ENCODE data around the gene PLXDC2.

The PLXDC2 gene

DNA sequence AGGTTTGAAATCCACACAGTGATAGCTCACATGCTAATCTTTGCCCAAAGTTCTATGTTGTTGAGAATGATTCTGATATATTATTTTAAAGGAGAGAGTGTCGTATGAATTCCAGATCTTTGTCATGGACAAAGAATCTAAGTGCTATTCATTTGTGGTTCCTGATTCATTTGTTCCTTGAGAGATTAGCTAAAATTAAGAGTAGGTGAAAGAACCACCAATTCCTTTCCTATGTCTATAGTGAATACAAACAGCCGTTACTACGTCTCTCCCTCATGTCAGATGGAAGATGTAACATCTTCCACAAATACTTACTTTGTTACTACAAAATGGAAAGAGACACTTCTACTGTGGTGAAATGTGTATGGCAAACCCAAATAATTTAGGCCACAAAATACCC lies 3.3 kb upstream of the PLXDC2 start:
- Histone ChIP-seq H3K9ac (ENCODE audit: low read length) (no peak overlapping the region), H3F3A (ENCODE audit: insufficient read depth, low read length) (no peaks in the 10 kb centered on the region), H3K79me2 (ENCODE audit: insufficient read depth, low read length) (no peaks in the 10 kb centered on the region), H3K27me3 (ENCODE audit: insufficient read depth, low read length) (no peaks in the 10 kb centered on the region), H3K9me2 (ENCODE audit: low read depth, low read length) (no peaks in the 10 kb centered on the region), H3K4me1 (ENCODE audit: insufficient read depth, low read length, severe bottlenecking) (no peaks in the 10 kb centered on the region), H3K4me2 (ENCODE audit: low read length) (no peak overlapping the region), H3K9me3 (ENCODE audit: low read length) (no peaks in the 10 kb centered on the region), H2AFZ (ENCODE audit: low read length) (no peak overlapping the region), H3K27ac (ENCODE audit: low read depth, low read length, poor library complexity, severe bottlenecking) (no peak overlapping the region), H4K20me1 (ENCODE audit: insufficient read depth, low read length) (no peaks in the 10 kb centered on the region), H3K36me3 (ENCODE audit: insufficient read depth, low read length) (no peaks in the 10 kb centered on the region), H3K4me3 (ENCODE audit: low read depth, low read length, poor library complexity, severe bottlenecking) (no peak overlapping the region)
- no peak for TF ChIP-seq EZH2 (IDR thresholded peaks at IDR 0.05; ENCODE audit: borderline replicate concordance, low read length)
- TF ChIP-seq, protein P1, sequence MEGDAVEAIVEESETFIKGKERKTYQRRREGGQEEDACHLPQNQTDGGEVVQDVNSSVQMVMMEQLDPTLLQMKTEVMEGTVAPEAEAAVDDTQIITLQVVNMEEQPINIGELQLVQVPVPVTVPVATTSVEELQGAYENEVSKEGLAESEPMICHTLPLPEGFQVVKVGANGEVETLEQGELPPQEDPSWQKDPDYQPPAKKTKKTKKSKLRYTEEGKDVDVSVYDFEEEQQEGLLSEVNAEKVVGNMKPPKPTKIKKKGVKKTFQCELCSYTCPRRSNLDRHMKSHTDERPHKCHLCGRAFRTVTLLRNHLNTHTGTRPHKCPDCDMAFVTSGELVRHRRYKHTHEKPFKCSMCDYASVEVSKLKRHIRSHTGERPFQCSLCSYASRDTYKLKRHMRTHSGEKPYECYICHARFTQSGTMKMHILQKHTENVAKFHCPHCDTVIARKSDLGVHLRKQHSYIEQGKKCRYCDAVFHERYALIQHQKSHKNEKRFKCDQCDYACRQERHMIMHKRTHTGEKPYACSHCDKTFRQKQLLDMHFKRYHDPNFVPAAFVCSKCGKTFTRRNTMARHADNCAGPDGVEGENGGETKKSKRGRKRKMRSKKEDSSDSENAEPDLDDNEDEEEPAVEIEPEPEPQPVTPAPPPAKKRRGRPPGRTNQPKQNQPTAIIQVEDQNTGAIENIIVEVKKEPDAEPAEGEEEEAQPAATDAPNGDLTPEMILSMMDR (IDR thresholded peaks at IDR 0.05; ENCODE audit: low read length): no peak

DNA sequence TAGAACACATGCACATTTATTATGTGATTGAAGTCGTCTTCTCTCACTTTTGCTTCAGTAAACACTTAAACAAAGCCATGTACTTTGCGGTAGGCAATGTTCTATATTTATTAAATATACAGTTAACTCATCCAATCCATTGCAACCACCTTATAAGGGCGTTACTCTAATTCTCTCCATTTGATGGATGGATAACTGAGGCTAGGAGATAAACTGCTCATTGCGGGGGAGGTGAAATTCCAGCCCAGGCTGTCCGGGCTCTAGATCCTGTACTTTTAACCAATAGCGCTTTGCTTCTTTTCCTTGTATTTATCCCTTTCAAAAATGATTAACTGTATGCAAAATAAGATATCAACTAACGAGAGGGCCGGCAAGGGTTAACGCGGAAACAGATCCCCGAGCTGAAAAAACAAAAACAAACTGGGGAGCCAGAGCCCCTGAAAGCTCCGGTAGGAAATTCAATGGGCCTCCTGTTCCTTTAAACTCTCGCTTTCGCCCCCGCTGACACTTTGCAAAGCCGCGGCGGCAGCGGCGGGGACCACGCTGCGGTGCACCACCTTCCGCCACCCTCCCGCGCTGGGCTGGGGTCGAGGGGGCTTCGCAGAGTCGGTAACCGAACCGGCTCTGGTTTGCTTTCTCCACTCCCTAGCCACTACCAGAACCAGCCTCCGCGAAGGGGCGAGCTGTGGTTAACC lies 1.0 kb upstream of the PLXDC2 start:
- Histone ChIP-seq H3K27ac (ENCODE audit: low read depth, low read length, poor library complexity, severe bottlenecking) (no peak overlapping the region), H3K4me2 (ENCODE audit: low read length) (no peak overlapping the region), H2AFZ (ENCODE audit: low read length) (no peak overlapping the region), H3K9ac (ENCODE audit: low read length) (no peak overlapping the region), H3F3A (ENCODE audit: insufficient read depth, low read length) (no peaks in the 10 kb centered on the region), H3K9me2 (ENCODE audit: low read depth, low read length) (no peaks in the 10 kb centered on the region), H3K4me1 (ENCODE audit: insufficient read depth, low read length, severe bottlenecking) (no peaks in the 10 kb centered on the region), H3K4me3 (ENCODE audit: low read depth, low read length, poor library complexity, severe bottlenecking) (no peak overlapping the region), H3K9me3 (ENCODE audit: low read length) (no peaks in the 10 kb centered on the region), H3K27me3 (ENCODE audit: insufficient read depth, low read length) (no peaks in the 10 kb centered on the region), H3K79me2 (ENCODE audit: insufficient read depth, low read length) (no peaks in the 10 kb centered on the region), H3K36me3 (ENCODE audit: insufficient read depth, low read length) (no peaks in the 10 kb centered on the region), H4K20me1 (ENCODE audit: insufficient read depth, low read length) (no peaks in the 10 kb centered on the region)
- TF ChIP-seq EZH2 (IDR thresholded peaks at IDR 0.05; ENCODE audit: borderline replicate concordance, low read length): no peak
- TF ChIP-seq, protein P1 (IDR thresholded peaks at IDR 0.05; ENCODE audit: low read length): no peak

DNA sequence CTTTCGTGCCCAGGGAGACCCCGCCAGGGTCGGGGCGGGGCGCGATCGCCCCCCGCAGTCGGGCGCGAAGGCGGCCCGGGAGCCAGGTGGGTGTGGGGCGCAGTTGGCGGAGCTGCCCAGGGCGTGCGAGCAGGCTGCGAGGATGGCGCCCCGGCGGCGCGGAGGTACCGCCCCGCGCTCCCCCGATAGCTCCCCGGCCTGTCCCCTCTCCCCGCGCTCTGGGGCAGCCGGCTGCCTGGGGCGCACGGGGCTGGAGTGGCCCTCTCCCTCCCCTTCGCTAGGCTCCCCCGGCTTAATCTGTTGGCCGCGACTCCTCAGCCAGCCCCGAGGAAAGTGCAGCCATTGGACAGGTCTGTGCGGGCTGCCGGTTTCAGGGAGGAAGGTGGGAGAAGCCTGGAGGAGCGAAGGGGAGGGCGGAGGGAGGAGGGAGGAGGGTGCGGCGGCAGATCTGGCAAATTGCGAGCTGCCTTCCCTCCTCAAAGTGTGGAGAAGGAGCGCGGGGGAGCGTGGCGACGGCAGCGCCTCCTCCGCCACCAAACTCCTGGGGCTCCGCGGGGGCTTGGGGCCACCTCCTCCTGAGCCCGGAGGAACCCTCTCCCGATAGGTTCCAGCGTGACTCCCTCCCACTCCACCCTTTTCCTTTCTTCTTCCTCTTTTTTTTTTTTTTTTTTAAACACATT lies 361 bp upstream of the PLXDC2 start:
- no peaks in the 10 kb centered on the region for H3K9me2 ChIP-seq (ENCODE audit: low read depth, low read length)
- TF ChIP-seq EZH2 (IDR thresholded peaks at IDR 0.05; ENCODE audit: borderline replicate concordance, low read length): no peak
- TF ChIP-seq, protein P1 (IDR thresholded peaks at IDR 0.05; ENCODE audit: low read length): no peak
- no peak overlapping the region for H2AFZ ChIP-seq (ENCODE audit: low read length)
- H3K79me2 ChIP-seq (ENCODE audit: insufficient read depth, low read length): no peaks in the 10 kb centered on the region
- no peak overlapping the region for H3K27ac ChIP-seq (ENCODE audit: low read depth, low read length, poor library complexity, severe bottlenecking)
- H3K9me3 ChIP-seq (ENCODE audit: low read length): no peaks in the 10 kb centered on the region
- H3K27me3 ChIP-seq (ENCODE audit: insufficient read depth, low read length): no peaks in the 10 kb centered on the region
- no peak overlapping the region for H3K9ac ChIP-seq (ENCODE audit: low read length)
- no peak overlapping the region for H3K4me3 ChIP-seq (ENCODE audit: low read depth, low read length, poor library complexity, severe bottlenecking)
- H4K20me1 ChIP-seq (ENCODE audit: insufficient read depth, low read length): no peaks in the 10 kb centered on the region
- no peak overlapping the region for H3K4me2 ChIP-seq (ENCODE audit: low read length)
- H3K4me1 ChIP-seq (ENCODE audit: insufficient read depth, low read length, severe bottlenecking): no peaks in the 10 kb centered on the region
- H3K36me3 ChIP-seq (ENCODE audit: insufficient read depth, low read length): no peaks in the 10 kb centered on the region
- no peaks in the 10 kb centered on the region for H3F3A ChIP-seq (ENCODE audit: insufficient read depth, low read length)
